ENCODE results near the gene C1orf141.

GRCh38 chr1:67085326-67085725, 49.4 kb downstream of the C1orf141 start:
- TF ChIP-seq CTCF (IDR thresholded peaks at IDR 0.05) (no peak), POLR2AphosphoS5 (IDR thresholded peaks at IDR 0.05) (no peak)
